Measurements from ENCODE around the gene PLAAT1.

The PLAAT1 gene

DNA sequence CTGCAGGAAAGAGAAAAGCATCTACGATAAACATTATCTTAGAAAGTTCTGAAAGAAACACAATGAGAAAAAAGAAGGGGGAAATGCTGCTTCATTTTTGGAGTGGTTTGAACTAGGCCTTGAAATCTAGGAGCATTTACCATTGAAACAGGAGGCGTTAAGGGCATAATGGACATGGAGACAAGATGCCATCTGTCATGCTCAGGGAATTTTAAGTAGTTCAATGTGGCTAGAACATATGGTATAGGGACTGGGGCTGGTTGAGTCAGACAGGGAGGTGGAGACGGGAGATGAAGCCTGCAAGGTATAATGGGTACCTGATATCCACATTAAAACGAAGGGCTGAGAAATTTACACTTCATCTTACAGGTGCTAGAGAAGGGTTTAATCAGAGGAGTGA lies 10.4 kb upstream of the PLAAT1 start:
- no peak overlapping the region for H3K4me3 ChIP-seq (ENCODE audit: low read depth, low read length)
- TF ChIP-seq, protein P1, sequence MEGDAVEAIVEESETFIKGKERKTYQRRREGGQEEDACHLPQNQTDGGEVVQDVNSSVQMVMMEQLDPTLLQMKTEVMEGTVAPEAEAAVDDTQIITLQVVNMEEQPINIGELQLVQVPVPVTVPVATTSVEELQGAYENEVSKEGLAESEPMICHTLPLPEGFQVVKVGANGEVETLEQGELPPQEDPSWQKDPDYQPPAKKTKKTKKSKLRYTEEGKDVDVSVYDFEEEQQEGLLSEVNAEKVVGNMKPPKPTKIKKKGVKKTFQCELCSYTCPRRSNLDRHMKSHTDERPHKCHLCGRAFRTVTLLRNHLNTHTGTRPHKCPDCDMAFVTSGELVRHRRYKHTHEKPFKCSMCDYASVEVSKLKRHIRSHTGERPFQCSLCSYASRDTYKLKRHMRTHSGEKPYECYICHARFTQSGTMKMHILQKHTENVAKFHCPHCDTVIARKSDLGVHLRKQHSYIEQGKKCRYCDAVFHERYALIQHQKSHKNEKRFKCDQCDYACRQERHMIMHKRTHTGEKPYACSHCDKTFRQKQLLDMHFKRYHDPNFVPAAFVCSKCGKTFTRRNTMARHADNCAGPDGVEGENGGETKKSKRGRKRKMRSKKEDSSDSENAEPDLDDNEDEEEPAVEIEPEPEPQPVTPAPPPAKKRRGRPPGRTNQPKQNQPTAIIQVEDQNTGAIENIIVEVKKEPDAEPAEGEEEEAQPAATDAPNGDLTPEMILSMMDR (IDR thresholded peaks at IDR 0.05; ENCODE audit: insufficient read depth, low read depth, low read length, missing control alignments): no peak
- no peak for DNase-seq (ENCODE audit: low read depth)

DNA sequence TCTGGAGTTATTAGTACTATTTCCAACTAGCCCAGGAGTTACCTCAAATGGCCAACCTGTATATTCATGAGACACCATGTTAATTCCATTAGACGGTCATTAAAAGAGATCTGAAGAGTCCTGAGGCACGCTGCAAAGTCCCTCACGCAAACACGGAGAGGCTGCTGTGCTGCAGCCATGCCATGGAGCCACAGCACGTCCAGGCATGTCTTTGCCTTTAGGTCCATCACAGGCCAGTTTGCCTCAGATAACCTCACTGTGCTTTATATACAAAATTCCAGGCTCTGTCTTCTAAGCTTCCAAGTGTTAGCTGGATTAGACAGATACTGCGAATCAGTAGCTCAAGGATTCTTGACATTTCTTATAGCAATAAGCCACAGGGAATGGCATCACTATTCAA lies 9.8 kb upstream of the PLAAT1 start:
- TF ChIP-seq, protein P1 (IDR thresholded peaks at IDR 0.05; ENCODE audit: insufficient read depth, low read depth, low read length, missing control alignments): no peak
- DNase-seq (ENCODE audit: low read depth): no peak
- no peak overlapping the region for H3K4me3 ChIP-seq (ENCODE audit: low read depth, low read length)

DNA sequence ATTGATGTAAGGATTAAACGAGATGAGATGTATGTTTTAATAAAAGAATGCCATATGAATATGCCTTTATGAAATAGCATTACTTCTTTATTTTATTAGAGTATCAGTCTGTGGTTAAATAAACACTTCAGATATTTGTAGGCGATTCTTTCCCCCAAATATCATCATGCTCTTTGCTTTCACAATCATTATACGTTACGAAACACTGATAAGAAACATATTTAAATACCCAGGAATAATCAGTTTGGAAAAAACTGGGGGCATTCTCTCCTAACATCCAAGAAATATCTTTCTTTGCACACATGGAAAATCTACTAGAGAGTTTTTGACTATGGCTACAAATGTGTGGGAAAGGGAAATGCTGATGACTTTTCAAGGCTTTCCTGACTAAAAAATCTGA lies 4.4 kb upstream of the PLAAT1 start:
- no peak overlapping the region for H3K4me3 ChIP-seq (ENCODE audit: low read depth, low read length)
- TF ChIP-seq, protein P1 (IDR thresholded peaks at IDR 0.05; ENCODE audit: insufficient read depth, low read depth, low read length, missing control alignments): no peak
- DNase-seq (ENCODE audit: low read depth): no peak

DNA sequence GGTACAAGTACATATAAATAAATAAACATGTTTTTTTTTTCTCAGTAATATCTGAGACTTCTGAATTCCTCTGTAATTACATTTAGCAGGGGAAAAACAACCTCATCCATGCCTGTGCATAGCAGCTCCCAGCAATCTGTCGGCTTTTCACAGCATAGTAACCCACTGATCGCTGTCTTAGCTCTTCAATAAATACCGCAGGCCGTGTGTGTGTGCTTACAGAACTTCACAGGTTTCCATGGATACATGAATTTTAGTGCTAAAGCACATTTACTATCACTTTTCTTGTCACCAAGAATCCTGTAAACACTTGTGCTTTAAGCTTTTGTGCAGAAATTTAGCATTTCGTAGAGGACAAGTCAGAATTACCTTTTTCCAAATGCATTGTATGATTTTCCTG lies 4.0 kb upstream of the PLAAT1 start:
- TF ChIP-seq, protein P1 (IDR thresholded peaks at IDR 0.05; ENCODE audit: insufficient read depth, low read depth, low read length, missing control alignments): no peak
- no peak for DNase-seq (ENCODE audit: low read depth)
- no peak overlapping the region for H3K4me3 ChIP-seq (ENCODE audit: low read depth, low read length)

DNA sequence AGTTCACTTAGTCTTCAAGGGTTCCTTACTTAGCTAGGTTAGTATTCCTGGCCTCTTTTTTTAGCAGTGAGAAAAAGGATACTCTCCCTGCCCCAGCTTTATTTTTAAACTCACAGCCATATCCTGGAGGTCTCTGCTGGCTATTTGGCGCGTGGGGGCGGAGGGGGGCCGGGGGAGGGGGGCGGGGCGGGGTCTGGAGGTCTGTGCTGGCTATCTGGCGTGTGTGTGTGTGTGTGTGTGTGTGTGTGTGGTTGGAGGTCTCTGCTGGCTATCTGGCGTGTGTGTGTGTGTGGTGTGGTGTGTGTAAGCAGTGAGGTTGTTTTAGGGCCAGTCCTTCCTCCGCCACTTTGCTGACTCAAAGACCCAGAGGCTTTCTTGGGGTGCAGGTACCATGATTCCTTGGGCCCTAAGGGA lies 579 bp upstream of the PLAAT1 start:
- DNase-seq (ENCODE audit: low read depth): peak; percentile 3

DNA sequence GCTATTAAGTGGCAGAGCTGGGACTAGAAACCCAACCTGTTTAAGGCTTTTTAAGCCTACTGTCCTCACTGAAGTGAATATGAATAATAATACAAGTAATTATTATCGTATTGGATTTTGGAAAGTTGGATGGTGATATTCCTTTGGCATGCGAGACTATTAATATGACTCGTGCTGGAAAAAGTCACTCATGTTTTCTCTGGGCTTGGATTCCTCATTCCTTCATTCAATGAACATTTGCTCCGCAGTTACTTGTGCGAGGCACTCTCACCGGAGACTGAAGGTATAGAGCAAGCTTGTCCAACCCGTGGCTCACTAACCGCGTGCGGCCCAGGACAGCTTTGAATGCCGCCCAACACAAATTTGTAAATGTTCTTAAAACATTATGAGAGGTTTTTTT lies 694 bp downstream of the PLAAT1 start:
- DNase-seq (ENCODE audit: low read depth): no peak
- H3K4me3 ChIP-seq (ENCODE audit: low read depth, low read length): no peak overlapping the region
- TF ChIP-seq, protein P1 (IDR thresholded peaks at IDR 0.05; ENCODE audit: insufficient read depth, low read depth, low read length, missing control alignments): no peak

More for the DNA sequence above, 579 bp upstream of the PLAAT1 start:
- TF ChIP-seq, protein P1 (IDR thresholded peaks at IDR 0.05; ENCODE audit: insufficient read depth, low read depth, low read length, missing control alignments): no peak
- peak overlapping the region; percentile 28 for H3K4me3 ChIP-seq (ENCODE audit: low read depth, low read length)

DNA sequence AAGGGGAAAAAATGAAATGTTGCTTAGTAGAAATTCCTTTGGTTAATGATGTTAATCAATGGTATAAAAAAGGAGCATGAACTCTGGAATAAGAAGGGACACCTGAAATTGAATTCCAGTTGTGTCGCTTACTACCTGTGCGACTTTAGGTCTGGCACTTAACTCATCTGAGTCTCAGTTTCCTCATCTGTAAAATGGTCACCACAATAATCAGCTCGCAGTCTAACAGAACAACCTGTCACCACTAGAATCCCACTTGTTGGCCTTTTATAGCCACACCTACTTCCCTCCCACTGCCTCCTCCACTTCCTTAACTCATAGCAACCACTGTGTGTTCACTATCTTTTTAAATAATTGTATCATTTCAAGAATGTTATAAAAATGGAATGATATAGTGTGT lies 2.5 kb downstream of the PLAAT1 start:
- no peak for DNase-seq (ENCODE audit: low read depth)
- no peak overlapping the region for H3K4me3 ChIP-seq (ENCODE audit: low read depth, low read length)
- TF ChIP-seq, protein P1 (IDR thresholded peaks at IDR 0.05; ENCODE audit: insufficient read depth, low read depth, low read length, missing control alignments): no peak
